HG03442 (cell line): ENCODE measurements around the gene DBH.

ENCODE experiments used
- ATAC-seq: cut with Tn5 transposase; IDR thresholded peaks from one replicate; pipeline ENCODE4 v1.9.1; 2021; ENCODE audit warnings: mild to moderate bottlenecking, moderate library complexity; ENCODE audit not compliant: unreplicated experiment

The DBH gene

DNA sequence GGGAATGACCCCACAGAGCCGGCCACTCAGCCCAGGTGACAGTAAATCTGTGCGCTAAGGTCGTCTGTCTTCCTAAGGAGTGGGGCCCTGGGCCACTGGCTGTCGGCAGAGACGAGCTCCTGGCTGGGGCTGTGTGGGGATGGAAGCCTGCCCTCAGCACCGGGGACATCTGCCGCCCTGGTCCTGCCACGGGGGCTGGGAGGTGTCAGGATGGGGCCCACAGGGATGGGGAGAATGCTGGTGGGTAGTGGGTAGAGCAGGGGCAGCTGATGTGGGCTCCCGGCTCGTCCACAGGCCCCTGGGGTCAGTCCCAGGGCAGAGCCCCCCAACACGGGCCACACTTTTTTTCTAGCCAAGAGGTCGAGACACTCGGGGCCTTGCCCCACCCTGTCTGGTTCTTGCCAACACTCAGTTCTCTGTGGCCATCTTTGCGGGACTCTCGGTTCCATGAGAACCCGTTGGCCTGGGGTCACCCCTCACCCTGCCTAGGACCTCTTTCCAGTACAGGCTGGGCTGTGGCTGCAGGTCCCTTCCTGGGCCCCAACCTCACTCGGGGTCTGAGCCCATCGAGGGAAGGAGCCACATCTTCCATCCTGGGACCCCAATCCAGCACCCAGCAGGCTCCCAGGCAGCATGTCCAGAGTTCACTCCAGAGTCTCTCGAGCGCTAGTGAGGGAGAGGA, 45.0 kb downstream of the DBH start:
- no peak for ATAC-seq

DNA sequence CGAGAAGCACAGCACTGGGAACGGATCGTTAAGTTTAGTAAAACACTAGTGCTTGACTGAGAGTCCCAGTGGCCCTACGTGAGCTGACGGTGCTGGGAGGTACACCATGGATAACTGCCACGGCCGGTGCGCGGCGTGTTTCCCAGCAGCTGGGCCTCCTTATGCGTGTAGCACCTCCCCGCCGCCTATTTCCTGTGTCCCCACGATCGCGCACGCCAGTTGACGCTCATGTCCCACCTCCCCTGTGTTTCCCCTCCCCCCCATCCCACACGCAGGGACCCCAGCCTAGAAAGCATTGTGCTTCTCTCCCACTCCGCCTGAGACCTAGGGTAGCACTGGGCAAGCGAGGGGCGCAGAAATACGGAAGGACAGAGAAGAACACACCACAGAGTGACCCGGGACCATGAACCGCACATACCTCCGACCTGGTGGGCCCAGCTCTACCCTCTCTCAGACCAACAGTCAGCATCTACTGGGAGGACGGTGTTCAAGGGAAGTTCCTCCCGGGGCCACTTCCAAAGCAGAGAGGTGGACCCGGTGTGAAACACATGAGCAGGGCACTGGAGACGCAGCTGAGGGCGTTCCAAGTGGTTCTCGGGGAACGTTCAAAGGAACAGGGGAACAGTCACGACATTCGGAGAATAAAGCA, 45.6 kb downstream of the DBH start:
- no peak for ATAC-seq

DNA sequence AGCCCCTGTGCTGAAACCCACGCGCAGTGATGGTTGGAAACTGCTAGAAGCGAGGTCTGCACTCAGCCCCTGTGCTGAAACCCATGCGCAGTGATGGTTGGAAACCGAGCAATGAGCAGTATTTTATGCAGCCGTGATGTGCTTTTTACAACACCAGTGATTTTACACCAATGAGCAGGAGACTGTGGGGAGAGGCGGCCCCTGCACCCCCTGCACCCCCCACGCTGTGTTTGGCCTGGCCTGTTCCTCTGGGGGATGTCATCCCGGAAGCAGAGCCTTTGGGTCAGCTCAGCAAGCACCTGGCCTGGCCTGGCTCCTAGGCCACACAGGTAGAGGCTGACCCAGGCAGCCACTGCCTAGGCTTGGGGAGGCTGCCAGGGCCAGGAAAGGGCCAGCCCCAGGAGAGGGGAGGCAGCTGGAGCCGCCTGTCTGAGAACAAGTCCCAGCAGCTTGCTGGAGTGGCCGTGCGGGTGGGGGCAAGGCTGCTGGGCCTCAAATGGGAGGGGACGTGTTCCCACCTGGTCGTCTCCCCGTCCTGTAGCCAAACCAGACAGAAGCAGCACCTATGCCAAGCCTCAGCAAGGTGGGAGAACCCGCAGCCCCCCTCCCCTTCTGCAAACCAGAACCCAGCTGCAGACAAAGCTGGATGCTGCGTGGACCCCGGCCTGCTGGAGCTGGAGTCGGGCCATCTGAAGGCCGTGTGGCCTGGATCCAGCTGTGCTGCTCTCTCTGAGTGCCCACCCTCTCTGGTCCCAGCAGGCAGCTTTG, 46.8 kb downstream of the DBH start:
- no peak for ATAC-seq

DNA sequence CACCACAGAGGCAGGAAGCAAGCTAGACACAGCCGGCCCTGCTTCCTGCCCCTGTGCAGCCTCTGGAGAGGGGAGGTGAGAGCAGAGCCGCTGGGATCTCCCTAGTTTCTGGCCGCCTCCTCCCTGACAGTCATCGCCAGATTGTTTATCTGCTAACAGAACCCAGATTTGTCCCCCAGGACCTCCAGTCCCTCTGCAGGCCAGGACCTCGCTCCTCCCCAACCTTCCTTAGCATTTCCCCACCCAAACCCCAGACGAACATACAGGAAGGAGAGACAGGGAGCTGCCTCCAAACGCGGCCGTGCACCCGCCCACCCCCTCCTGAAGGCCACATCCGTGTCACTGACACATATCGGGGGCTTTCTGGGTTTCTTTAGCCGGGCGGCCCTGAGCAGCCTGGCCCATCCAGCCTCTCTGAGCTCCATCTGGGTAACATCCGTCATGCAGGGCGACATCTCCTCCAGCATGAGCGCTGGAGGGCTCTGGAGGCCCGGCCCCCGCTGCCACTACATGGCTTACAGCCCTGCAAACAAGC, 47.5 kb downstream of the DBH start:
- no peak for ATAC-seq

DNA sequence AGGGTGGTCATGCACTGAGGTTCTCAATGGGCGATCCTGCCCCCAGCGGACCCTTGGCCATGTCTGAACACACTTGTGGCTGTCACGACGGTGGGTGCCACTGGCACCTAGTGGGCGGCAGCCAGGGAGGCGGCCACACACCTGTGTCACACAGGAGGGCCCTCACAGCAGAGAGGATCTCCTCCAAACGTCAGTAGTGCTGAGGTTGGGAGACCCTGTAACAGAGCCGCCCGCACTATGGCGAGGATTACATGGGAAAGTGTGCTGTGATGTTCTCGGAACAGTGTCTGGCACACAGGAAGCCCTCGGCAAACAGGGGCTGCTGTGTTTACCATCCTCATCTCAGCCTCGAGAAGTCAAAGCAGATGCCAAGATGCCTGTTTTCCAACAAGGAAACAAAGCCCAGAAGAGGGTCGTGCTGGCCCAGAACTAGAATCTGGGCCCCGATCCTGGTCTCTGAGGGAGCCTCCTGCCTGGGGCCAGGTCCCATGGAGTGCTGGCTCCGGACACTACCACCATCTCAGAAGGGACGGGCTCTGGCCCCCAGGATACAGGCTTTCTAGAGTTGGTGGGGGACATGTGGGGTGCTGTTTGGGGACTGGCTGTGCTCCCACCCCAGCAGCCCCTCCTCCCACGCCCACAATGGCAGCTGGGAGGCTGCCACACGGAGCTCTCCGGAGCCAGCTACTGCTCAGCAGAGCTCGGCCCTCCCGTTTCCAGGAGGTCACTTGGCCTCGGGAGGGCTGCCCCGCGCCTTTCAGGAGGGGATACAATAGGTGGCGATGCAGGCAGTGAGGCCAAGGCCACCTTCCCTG, 48.2 kb downstream of the DBH start:
- ATAC-seq, result no peak

DNA sequence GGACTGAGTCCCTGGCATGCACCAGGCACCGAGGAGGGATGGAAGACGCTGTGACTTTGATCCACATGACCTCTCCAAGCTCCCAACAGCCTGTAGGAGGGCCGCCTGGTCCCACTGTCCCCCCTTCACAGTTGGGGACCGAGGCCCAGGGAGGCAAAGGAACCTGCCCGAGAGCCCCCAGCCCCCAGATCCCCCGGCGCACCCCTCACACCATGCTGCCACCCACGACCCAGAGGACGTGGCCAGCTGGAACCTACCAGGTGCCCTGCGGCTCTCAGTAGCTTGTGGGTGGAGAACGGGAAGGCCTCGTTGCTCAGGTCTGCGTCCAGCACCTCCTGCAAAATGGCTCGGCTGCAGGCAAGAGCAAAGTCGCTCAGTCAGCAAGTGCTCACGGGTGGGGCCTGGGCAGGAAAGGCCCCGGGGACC, 48.8 kb downstream of the DBH start:
- no peak for ATAC-seq

DNA sequence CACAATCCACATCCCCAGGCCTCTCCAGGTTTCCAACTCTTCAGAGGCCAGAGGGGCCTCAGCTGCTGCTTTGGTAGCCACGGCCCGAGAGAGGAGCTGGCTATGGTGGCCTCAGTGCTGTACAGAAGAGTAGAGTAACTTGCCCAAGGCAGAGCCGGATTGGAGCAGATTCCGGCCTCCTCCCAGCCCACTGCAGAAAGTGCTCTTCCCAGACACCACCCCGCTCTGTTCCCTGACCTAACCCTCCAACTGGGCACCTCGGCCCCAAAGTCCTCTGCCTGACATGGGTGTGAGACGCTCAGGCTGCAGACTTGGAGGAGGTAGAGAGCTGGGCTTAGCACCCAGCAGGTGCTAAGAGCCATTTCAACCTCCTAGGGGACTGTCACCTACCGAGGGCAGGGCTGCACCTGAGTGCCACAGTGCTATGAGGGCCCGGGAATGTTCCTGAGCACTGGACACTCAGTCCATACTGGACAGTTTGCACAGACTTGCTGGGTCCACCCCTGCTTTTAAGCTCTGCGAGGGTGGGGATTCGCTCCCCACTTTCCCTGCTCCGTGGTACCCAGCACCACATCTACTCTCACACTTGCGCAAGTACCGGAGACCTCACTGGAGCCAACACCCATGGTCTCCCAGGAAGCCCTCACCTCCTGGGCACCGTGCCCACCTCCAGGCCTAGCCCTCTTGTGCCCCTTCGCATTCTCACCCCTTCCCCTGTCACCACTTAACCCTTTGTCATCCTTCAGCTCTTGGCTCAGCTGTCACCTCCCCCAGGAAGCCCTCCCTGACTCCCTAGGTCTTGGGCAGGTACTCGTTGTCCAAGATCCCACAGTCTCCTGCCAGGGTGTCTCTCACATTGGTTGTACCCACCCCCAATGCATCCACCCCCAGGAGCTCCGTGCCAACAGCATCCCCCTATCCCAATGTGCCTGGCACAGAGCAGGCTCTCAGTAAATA, 49.8 kb downstream of the DBH start:
- no peak for ATAC-seq

DNA sequence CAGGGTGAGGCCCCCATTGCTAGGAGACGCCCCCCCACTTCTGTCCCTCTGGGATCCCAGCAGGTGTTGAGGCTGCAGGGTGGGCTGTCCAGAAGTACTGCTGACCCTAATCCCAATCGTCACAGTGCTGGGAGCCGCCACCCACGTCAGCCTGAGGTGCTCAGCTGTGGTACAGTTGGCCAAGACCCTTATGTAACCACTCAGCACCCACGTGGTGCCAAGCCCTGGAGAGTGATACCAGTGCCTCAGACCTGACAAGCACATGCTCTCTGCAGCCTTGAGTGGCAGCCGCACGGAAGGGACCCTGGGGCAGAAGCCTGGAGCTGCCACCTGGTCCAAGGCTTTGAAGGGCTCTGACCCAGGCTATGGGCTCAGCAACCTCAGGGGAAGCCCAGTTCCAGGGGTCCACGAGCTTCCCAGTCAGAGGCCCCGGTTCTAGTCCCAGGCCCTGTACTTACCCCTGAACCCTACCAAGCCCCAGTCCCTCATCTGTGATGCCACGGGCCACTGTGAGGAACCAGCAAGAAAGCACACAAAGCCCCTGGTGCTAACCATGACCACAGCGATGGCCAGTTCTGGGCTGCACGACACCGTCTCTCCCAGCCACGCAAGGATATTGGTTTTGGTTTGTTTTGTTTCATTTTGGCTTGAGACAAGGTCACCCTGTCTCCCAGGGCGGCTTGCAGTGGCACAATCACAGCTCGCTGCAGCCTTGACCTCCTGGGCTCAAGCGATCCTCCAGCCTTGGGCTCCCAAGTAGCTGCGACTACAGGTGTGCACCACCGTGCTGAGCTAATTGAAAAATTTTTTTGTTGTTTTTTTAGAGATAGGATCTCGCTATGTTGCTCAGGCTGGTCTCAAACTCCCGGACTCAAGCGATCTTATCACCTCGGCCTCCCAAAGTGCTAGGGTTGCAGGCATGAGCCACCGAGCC, 50.7 kb downstream of the DBH start:
- ATAC-seq, result no peak

DNA sequence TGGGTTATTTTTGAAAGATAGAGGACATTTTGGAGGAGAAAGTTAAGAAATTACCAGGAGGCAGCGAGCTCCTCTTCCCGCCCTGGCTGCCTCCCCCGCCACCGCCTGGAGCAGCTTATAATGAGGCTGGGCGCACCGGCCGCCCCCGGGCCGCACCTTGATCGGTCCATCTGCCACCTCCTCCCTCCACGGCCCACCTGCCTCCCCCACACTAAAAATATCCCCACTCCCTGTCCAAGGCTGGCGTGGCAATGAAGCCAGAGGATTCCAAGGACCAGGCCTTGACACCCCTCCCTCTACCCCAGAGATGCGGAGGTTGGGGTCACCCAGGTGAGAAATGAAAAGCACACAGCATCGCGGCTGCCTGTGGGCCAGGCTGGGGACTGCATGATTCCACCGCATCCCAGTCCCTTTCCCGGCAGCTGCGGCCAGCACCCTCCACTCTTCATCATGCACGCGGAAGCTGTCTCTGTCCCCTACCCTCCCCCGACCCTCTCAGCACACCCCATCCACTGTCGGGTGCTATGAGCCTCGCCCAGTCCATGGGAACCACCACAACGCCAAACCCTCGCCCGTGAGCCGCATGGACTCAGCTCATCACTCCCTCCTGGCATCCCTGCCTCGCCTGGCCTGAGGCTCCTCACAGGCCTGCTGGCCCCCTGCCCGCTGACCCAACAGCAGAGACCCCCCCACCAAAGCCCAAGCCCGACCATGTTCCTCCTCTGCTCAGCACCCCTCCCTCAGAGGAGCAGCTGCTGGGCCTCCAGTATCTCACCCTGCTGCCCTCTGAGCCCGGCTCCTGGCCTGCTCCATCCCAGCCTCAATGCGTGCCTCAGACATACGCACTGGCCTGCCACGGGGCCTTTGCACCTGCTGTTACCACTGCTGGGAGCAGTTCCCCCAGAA, 51.9 kb downstream of the DBH start:
- no peak for ATAC-seq

DNA sequence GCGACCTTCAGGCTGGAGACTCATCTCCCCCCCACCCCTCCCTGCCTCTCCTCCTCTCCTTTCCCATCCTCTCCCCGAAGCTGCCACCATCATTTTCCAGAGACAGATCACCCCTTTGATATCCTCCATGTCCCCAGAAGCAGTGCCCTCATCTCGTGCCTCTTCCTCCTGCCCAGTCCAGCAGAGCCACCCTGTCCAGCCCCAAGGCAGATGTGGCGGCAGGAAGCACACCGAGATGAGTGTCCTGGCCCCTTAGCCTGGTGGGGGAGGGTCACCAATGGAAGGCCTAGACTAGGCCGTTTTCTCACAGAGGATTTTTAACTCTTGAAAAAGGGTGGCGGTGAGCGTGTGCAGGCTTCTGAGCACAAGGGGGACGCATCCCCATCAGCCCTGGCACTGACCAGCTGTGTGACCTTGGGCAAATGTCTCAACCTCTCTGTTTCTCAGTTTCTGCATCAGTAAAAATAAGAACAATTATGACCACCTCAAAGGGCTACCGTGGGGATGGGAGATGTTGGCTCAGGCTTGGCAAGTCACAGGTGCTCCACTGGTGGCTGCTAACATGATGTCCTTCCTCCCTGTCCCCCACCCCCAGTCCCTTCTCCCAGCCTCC, 53.1 kb downstream of the DBH start:
- ATAC-seq, result no peak

DNA sequence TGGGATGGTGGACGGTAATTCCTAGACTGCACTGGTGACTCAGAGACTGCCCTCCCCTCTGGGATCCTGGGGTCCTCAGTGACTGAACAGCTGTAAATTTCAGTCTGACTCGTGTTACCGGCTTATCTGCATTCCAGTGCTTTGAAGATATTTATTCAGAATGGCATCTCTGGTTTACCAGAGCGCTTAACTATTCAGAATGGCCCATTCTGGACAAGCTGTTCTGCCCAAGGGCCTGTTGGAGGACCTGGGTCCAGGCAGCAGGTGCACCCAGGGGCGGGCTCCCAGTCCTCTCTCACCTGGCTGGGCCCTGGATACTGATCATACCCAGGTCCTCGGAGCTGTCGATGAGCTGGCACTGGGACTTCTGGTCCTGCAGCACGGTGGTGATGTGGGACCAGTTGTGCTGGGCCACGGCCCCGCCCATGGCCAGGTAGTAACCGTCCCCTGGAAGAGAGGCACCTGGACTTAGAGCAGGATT, 54.0 kb downstream of the DBH start:
- ATAC-seq, result no peak

DNA sequence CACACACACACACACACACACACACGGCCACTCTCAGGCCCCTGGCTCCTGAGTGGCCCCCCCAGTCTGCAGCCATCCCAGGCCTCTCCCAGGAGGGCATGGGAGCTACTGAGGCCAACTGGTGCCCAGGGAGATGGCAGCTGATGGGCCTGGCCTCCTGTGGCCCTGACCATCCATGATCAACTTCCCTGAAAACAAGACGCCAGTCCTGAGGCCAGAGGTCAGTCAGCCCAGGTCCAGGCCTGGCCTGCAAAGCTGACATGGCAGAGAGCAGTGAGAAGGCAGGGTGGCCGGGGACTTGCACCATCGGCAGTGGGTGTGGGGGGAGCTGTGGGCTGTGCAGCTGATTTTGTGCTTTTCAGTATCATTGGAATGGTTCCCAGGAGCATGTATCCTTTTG, 55.0 kb downstream of the DBH start:
- no peak for ATAC-seq

DNA sequence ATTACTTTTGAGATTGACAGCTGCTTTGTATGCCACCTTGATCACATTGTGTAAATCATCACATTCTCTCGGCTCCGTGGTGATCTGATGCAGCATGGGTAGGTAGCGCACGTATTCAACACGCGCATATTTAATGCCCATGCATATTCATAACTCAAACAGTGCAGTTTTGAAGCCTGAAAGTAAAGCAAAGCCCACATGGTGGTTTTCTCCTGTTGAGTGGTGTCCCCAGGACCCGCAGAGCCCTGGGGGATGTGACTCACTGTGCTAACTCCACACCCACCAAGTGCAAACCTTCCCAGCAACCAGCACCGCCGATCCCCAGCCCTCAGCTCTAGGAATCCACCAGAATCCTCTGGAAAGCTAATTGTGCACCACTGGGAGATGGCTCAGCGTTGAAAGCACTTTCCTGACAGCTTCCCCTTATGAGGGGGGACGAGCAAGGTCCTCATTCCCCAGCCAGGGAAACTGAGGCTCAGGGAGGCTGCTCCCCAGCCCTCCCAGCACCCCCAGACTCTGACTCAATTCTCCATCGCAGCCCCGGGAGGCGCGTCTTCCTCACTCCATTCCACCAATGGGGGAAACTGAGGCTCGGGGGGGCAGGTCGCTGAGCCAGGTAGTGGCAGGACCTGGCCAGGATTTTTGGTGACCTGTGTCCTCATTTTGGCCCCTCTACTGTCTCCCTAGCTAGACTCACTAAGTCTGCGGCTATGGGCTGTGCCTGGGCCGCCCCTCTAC, 55.6 kb downstream of the DBH start:
- ATAC-seq, result no peak

DNA sequence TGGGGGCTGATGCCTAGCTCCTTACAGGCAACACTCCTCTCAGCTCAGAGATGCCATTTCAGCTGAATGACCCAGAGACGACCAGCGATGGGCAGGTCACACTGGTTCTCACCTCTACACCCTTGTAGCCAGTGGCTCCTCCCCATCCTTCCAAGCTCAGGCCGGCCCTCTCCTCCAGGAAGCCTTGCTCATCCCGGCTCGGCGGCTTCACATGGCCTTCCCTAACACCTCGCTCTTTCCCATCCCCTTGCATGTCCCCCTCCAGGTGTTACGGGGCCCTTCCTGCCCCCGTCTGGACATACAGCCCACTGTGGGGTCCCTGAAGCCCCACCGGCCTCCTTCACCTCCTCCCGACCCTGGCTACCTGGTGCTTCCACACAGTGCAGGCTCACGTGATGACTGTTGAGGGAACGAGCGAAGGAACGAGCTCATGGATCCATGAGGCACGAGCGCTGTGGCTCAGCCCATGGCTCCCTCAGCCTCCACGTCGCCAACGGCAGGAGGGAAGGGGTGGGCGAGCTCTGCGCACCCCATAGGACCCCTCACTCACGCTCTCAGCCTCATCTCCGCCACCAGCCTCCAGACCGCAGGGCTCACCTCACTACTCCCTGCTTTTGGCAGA, 56.3 kb downstream of the DBH start:
- ATAC-seq, result no peak

DNA sequence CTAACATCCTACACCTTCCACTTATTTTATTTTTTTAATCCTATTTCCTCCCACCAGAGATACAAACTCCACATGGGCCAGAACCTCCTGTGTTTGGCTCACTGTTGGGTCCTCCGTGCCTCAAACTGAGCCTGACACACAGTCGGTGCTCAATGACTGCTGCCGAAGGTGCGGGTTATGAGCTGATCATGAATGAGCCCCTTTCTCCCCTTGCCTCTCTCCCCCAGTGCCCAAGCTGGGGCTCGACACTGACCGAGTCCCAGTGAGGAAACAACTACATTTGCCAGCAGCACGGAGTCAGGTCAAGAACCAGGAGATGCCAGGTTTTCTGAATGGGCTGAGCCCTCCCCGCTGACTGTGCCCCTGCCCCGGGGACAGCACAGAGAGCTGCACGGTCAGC, 57.0 kb downstream of the DBH start:
- ATAC-seq, result no peak
